ENCODE results near the gene RANGAP1.
"Not testable (repeated sequence)": the region's sequence is repeated elsewhere in the genome, so short reads cannot be mapped to it uniquely, and the experiment has no call there.

Gene RANGAP1

DNA sequence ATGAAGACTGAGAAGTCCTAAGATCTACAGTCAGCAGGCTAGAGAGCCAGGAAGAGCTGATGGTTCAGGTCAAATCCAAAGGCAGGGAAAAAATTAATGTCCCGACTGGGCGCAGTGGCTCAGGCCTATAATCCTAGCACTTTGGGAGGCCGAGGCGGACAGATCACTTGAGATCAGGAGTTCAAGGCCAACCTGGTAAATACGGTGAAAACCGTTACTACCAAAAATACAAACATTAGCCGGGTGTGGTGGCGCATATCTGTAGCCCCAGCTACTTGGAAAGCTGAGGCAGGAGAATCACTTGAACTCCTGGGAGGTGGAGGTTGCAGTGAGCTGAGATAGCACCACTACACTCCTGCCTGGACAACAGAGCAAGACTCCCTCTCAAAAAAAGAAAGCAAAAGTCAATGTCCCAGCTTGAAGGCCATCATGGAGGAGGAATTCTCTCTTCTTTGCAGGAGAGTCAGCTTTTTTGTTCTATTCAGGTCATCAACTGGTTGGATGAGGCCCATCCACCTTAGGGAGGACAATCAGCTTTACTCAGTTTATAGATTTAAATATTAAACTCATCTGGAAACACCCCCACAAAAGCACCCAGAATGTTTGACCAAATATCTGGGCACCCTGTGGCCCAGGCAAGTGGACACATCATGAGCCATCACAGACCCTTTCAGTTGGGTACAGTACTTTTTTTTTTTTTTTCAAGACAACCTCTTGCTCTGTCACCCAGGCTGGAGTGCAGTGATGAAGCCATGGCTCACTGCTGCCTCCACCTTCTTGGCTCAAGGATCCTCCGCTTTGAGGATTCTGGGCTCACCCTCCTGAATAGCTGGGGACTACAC lies 11.1 kb upstream of the RANGAP1 start:
- H3K27ac ChIP-seq, result no peak overlapping the region
- TF ChIP-seq CTCF (conservative IDR thresholded peaks at IDR 0.05), result no peak

GRCh38 chr22:41294816-41295215 lies 8.8 kb upstream of the RANGAP1 start:
- H3K27ac ChIP-seq, result not testable (repeated sequence)

GRCh38 chr22:41290262-41291221 lies 4.6 kb upstream of the RANGAP1 start:
- TF ChIP-seq CTCF (conservative IDR thresholded peaks at IDR 0.05), result no peak
- no peak overlapping the region for H3K27ac ChIP-seq

DNA sequence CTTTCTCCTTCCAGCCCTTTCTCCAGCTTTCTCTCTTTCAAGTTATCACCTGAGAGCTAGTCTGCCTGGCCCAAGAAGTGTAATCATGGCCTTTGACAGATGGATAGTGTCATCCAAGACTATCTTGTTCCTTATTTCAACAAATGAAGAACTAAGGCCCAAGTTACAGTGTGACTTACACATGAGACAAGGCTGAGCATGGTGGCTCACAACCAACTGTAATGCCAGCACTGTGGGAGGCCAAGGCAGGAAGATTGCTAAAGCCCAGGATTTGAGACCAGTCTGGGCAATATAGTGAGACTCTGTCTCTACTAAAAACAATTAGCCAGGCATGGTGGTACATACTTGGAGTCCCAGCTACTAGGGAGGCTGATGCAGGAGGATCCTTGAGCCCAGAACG lies 3.7 kb upstream of the RANGAP1 start:
- H3K27ac ChIP-seq, result peak overlapping the region; percentile 89; the same call in 1 of the 2 replicates
- no peak for TF ChIP-seq CTCF (conservative IDR thresholded peaks at IDR 0.05)

DNA sequence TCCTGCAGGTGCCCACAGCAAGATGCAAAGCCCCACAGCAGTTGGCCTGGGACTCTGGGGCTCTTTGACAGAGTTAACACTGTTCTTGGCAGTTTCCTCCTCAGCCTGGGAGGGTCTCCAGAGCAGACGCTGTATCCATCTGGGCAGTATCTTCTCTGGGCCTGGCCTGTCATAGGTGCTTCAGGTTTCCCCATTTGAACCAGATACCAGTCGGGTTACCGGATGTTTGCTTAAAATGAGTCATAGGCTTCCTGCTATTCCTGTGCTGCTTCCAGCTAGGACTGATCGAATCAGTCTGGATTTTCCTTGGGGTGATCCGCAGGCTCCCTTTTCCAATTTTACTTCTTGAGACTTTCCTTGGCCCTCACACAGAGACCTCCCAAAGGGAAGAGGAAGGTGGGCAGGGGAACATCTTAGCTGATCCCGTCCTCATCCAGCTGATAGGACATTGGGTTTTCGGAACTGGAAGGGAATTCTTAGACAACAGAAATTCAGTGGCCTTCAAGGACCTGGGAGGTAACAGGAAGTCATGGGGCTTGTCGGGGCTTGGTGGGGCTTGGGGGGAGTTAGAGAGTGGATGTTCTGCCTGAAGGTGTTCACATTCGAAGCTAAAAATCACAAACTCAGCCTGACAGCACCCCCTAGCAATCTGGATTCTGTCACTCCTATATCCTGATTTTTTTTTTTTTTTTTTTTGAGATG lies 2.4 kb upstream of the RANGAP1 start:
- no peak for TF ChIP-seq CTCF (conservative IDR thresholded peaks at IDR 0.05)
- H3K27ac ChIP-seq, result peak overlapping the region; percentile 89

DNA sequence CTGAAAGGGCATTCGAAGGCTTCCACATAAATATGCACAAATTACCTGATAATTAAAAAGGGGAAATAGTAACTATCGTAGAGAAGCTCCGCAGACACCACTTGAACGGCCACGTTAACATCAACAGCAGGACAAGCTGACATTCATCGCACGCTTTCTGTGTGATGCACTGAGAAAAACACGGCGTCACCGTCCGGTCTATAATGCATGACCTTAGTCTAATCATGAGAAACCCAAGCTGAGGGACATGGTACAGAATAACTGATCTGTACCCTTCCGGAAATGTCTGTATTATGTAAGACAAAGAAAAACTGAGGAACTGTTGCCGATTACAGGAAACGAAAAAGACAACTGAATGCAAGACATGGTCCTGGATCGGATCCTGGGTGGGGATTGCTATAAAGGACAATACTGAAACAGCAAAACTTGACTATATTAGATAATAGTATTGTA lies 678 bp upstream of the RANGAP1 start:
- TF ChIP-seq CTCF (conservative IDR thresholded peaks at IDR 0.05), result no peak
- H3K27ac ChIP-seq, result peak overlapping the region; percentile 89

DNA sequence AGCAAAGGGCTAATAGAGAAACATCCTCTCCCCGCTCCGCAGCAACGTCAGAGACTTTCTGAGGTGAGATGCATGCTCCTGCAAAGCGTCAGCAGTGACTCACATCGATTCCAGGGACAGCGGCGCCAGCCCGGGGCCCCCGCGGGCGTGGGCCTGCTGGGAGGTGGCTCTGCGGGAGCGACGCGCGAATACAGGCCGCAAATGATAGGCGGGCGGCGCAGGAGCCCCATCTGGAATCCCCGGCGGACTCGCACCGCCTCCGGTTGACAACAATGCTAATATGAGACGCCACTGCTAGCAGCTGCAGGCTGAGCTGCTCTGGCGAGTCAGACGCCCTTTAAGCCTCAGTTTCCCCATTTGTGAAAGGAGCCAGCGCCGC lies 557 bp downstream of the RANGAP1 start:
- H3K27ac ChIP-seq, result peak overlapping the region; percentile 89
- no peak for TF ChIP-seq CTCF (conservative IDR thresholded peaks at IDR 0.05)
